ENCODE data around the gene GPC5. TPM values are rescaled to one million over a fixed set of nuclear protein-coding genes. Genes with fewer than 3 reads are reported as not detected.
"Not testable (repeated sequence)": the region's sequence is repeated elsewhere in the genome, so short reads cannot be mapped to it uniquely, and the experiment has no call there.

Gene GPC5
- total and polyA plus RNA-seq, 4 donors = 0.51 to 22.4 (median 2.0) TPM

DNA sequence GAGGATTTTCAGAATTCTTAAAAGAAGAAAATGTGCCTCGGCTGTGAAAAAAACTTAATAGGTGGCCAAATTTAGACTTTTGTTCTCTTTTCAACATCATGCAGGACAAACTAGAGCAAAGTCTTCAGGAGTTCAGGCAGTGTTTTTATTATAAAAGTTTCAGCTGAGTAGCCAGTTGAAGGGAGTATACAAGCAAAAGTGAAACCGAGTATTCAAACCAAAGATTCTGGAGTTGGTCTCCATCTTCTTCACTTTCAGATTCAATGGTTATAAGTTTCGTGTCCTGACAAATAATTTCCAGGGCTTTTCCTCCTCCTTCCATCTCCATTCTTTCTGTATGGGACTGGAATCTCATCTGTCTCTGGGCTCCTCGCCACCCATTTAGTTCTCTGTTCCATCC, 379.7 kb downstream of the GPC5 start (continued):
- TF ChIP-seq, protein P1, sequence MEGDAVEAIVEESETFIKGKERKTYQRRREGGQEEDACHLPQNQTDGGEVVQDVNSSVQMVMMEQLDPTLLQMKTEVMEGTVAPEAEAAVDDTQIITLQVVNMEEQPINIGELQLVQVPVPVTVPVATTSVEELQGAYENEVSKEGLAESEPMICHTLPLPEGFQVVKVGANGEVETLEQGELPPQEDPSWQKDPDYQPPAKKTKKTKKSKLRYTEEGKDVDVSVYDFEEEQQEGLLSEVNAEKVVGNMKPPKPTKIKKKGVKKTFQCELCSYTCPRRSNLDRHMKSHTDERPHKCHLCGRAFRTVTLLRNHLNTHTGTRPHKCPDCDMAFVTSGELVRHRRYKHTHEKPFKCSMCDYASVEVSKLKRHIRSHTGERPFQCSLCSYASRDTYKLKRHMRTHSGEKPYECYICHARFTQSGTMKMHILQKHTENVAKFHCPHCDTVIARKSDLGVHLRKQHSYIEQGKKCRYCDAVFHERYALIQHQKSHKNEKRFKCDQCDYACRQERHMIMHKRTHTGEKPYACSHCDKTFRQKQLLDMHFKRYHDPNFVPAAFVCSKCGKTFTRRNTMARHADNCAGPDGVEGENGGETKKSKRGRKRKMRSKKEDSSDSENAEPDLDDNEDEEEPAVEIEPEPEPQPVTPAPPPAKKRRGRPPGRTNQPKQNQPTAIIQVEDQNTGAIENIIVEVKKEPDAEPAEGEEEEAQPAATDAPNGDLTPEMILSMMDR (IDR thresholded peaks at IDR 0.05; ENCODE audit: low read depth, low read length, missing input control) = no peak

DNA sequence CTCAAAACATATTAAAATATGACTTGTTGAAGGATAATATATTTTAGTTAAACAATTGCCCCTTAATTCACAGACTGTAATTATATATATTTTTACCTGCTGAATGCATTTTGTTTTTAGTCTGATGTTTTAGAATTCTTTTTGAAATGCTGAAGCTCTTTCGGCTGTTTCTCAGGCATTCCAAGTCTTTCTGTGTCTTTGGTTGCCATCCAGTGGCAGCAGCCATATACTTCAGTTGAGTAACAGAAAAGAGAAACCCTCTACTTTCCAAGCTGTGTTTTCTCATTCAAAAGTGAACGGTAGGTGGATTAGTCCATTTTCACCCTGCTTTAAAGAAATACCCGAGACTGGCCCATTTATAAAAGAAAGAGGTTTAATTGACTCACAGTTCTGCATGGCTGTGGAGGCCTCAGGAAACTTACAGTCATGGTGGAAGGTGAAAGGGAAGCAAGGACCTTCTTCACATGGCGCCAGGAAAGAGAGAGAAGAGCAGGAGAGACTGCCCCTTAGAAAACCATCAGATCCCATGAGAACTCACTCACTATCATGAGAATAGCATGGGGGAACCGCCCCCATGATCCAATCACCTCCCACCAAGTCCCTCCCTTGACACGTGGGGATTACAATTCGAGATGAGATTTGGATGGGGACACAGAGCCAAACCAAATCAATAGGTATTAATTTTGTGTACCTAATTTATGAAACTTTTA, 383.7 kb downstream of the GPC5 start:
- H3K36me3 ChIP-seq (ENCODE audit: control insufficient read depth in 4 of 4, insufficient read depth in 3 of 4, low read depth in 1 of 4, low read length in 3 of 4); H3K4me3 ChIP-seq (ENCODE audit: low read depth in 1 of 3, low read length in 3 of 3); H3K9me3 ChIP-seq (ENCODE audit: control insufficient read depth in 4 of 4, low read length in 3 of 4); DNase-seq (ENCODE audit: low spot score); H3K9ac ChIP-seq (ENCODE audit: low read depth in 1 of 2, low read length in 2 of 2); H3K4me1 ChIP-seq (ENCODE audit: control insufficient read depth in 4 of 4, insufficient read depth in 4 of 4, low read length in 3 of 4); H3K27ac ChIP-seq (ENCODE audit: low read depth in 1 of 2, low read length in 2 of 2); H3K27me3 ChIP-seq (ENCODE audit: control insufficient read depth in 4 of 4, insufficient read depth in 4 of 4, low read length in 3 of 4): not testable (repeated sequence)
- TF ChIP-seq, protein P1 (IDR thresholded peaks at IDR 0.05; ENCODE audit: low read depth, low read length, missing input control) = peak; percentile 30
- TF ChIP-seq RAD21 (IDR thresholded peaks at IDR 0.05) = peak; percentile 67 to 72
- 75% methylated on average over 7 of the region's 7 CpGs for WGBS

DNA sequence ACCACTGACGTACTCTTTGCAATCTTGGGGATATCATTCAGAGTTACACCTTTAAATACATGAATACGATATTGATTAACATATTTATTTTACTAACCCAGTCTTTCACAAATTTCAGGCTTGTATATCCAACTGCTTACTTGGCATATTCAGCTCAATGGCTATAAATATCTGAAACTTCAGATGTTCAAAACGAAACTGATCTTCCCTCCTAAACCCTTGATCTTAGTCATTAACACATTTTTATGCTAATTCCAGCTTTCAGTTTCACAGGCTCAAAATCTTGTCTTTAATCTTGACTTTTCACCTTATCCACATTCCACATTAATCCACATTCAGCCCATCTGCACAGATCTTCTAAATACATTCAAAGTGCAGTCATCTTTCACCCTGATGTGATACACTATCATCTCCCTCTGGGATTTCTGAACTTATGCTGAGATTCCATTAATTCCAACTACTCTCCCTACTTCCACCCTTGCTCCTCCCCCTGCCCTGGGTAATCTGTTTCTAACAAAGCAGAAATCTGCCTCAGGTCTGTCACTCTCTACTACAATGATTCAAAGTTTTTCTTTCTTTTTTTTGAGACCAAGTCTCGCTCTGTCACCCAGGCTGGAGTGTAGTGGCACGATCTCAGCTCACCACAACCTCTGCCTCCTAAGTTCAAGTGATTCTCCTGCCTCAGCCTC, 387.2 kb downstream of the GPC5 start:
- no peaks in the 10 kb centered on the region for H3K36me3 ChIP-seq (ENCODE audit: control insufficient read depth in 4 of 4, insufficient read depth in 3 of 4, low read depth in 1 of 4, low read length in 3 of 4)
- H3K27ac ChIP-seq (ENCODE audit: low read depth in 1 of 2, low read length in 2 of 2) = no peak overlapping the region
- DNase-seq (ENCODE audit: low spot score) = no peak
- no peak overlapping the region for H3K9ac ChIP-seq (ENCODE audit: low read depth in 1 of 2, low read length in 2 of 2)
- H3K9me3 ChIP-seq (ENCODE audit: control insufficient read depth in 4 of 4, low read length in 3 of 4) = no peaks in the 10 kb centered on the region
- no peak overlapping the region for H3K4me3 ChIP-seq (ENCODE audit: low read depth in 1 of 3, low read length in 3 of 3)
- no peaks in the 10 kb centered on the region for H3K27me3 ChIP-seq (ENCODE audit: control insufficient read depth in 4 of 4, insufficient read depth in 4 of 4, low read length in 3 of 4)
- TF ChIP-seq GABPA (IDR thresholded peaks at IDR 0.05 in 1 of 2, conservative IDR thresholded peaks at IDR 0.05 in 1 of 2) (no peak), EGR1 (IDR thresholded peaks at IDR 0.05; ENCODE audit: low read depth in 2 of 2) (no peak), FOXA2 (IDR thresholded peaks at IDR 0.05) (no peak), JUND (IDR thresholded peaks at IDR 0.05) (no peak), HNF4A (conservative IDR thresholded peaks at IDR 0.05) (no peak), RAD21 (IDR thresholded peaks at IDR 0.05) (no peak)
- TF ChIP-seq, protein P2, sequence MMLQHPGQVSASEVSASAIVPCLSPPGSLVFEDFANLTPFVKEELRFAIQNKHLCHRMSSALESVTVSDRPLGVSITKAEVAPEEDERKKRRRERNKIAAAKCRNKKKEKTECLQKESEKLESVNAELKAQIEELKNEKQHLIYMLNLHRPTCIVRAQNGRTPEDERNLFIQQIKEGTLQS (IDR thresholded peaks at IDR 0.05) = no peak
- 86% methylated on average over 5 of the region's 5 CpGs for WGBS
- no peaks in the 10 kb centered on the region for H3K4me1 ChIP-seq (ENCODE audit: control insufficient read depth in 4 of 4, insufficient read depth in 4 of 4, low read length in 3 of 4)

DNA sequence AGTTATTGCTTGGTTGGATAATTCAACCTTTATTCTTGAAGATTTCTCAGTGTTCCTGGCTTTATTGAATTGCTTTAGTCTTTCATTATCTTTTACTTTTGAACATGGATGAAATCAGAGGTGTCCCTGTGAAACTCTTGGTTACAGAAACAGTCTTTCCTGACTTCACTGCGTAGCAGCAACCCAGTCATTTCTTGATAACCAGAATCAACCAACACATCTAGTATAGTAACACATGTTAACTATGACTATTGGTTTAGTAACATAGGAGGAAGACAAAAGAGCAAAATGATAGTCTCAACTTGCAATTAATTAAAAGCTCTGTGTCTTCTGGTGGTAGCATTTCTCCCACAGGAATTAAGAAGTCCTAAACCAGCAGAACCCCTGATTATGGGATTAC, 393.6 kb downstream of the GPC5 start:
- H3K4me3 ChIP-seq (ENCODE audit: low read depth in 1 of 3, low read length in 3 of 3) = no peak overlapping the region
- H3K27ac ChIP-seq (ENCODE audit: low read depth in 1 of 2, low read length in 2 of 2) = no peak overlapping the region
- TF ChIP-seq, protein P3, sequence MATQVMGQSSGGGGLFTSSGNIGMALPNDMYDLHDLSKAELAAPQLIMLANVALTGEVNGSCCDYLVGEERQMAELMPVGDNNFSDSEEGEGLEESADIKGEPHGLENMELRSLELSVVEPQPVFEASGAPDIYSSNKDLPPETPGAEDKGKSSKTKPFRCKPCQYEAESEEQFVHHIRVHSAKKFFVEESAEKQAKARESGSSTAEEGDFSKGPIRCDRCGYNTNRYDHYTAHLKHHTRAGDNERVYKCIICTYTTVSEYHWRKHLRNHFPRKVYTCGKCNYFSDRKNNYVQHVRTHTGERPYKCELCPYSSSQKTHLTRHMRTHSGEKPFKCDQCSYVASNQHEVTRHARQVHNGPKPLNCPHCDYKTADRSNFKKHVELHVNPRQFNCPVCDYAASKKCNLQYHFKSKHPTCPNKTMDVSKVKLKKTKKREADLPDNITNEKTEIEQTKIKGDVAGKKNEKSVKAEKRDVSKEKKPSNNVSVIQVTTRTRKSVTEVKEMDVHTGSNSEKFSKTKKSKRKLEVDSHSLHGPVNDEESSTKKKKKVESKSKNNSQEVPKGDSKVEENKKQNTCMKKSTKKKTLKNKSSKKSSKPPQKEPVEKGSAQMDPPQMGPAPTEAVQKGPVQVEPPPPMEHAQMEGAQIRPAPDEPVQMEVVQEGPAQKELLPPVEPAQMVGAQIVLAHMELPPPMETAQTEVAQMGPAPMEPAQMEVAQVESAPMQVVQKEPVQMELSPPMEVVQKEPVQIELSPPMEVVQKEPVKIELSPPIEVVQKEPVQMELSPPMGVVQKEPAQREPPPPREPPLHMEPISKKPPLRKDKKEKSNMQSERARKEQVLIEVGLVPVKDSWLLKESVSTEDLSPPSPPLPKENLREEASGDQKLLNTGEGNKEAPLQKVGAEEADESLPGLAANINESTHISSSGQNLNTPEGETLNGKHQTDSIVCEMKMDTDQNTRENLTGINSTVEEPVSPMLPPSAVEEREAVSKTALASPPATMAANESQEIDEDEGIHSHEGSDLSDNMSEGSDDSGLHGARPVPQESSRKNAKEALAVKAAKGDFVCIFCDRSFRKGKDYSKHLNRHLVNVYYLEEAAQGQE (IDR thresholded peaks at IDR 0.05) = no peak
- TF ChIP-seq YY1 (IDR thresholded peaks at IDR 0.05) = no peak
- TF ChIP-seq, protein P4, sequence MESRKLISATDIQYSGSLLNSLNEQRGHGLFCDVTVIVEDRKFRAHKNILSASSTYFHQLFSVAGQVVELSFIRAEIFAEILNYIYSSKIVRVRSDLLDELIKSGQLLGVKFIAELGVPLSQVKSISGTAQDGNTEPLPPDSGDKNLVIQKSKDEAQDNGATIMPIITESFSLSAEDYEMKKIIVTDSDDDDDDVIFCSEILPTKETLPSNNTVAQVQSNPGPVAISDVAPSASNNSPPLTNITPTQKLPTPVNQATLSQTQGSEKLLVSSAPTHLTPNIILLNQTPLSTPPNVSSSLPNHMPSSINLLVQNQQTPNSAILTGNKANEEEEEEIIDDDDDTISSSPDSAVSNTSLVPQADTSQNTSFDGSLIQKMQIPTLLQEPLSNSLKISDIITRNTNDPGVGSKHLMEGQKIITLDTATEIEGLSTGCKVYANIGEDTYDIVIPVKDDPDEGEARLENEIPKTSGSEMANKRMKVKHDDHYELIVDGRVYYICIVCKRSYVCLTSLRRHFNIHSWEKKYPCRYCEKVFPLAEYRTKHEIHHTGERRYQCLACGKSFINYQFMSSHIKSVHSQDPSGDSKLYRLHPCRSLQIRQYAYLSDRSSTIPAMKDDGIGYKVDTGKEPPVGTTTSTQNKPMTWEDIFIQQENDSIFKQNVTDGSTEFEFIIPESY (IDR thresholded peaks at IDR 0.05) = no peak
- no peaks in the 10 kb centered on the region for H3K4me1 ChIP-seq (ENCODE audit: control insufficient read depth in 4 of 4, insufficient read depth in 4 of 4, low read length in 3 of 4)
- no peaks in the 10 kb centered on the region for H3K9me3 ChIP-seq (ENCODE audit: control insufficient read depth in 4 of 4, low read length in 3 of 4)
- WGBS = 91% methylated on average over 1 of the region's 1 CpG
- DNase-seq (ENCODE audit: low spot score) = no peak
- H3K36me3 ChIP-seq (ENCODE audit: control insufficient read depth in 4 of 4, insufficient read depth in 3 of 4, low read depth in 1 of 4, low read length in 3 of 4) = no peaks in the 10 kb centered on the region
- no peaks in the 10 kb centered on the region for H3K27me3 ChIP-seq (ENCODE audit: control insufficient read depth in 4 of 4, insufficient read depth in 4 of 4, low read length in 3 of 4)
- no peak overlapping the region for H3K9ac ChIP-seq (ENCODE audit: low read depth in 1 of 2, low read length in 2 of 2)
